HG03442 (cell line): ENCODE measurements around the gene CAB39L.
A peak's percentile ranks its signal among the peaks of the same experiment; 100 is the strongest.

ENCODE experiments used
- ATAC-seq: cut with Tn5 transposase; IDR thresholded peaks from one replicate; pipeline ENCODE4 v1.9.1; 2021; ENCODE audit warnings: mild to moderate bottlenecking, moderate library complexity; ENCODE audit not compliant: unreplicated experiment

Gene CAB39L

DNA sequence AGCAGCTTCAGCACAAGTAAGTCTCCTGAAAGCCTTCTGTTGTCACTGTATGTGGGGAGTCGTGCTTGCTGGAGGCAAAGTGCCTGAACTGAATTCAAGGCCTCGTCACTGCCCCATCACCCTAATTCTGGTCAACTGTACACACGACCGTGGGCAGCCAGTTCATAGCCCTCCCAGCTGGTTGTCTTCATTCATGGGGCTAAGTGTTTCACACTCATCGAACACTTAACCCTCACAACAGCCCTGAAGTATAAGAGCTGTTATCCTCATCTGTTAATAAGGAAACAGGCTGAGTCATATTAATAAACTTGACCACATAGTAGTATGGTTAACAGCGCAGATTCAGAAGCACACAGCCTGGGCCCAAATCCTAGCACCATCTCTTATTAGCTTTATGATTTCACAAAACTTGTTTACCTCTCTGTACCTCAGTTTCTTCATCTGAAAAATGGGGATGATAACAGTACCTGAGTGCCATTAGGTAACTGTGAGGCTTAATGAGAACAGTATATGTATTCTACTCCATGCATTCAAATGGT lies 129.5 kb downstream of the CAB39L start:
- ATAC-seq = no peak

- no peak for ATAC-seq
Observed at GRCh38 chr13:49311816-49312215, 132.0 kb downstream of the CAB39L start.

DNA sequence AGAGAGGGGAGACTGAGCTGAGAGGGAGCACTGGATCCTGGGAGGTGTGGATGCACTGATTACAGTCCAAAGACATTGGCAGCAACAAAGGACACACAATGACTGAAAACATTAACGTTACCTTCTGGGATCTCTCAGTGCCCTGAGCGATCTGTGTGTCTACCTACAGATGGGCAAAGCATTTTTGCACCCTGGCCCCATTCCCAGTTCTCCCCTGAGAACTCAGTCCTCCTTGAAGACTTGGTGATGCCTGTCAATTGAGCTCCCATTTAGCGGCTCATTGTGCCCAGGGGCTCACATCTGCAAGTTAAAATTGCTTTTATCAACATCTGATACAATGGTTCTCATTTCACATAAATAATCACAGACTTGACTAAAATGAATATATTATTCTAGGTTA lies 133.6 kb downstream of the CAB39L start:
- no peak for ATAC-seq

- no peak for ATAC-seq
Observed at GRCh38 chr13:49308921-49309408, 134.9 kb downstream of the CAB39L start.

DNA sequence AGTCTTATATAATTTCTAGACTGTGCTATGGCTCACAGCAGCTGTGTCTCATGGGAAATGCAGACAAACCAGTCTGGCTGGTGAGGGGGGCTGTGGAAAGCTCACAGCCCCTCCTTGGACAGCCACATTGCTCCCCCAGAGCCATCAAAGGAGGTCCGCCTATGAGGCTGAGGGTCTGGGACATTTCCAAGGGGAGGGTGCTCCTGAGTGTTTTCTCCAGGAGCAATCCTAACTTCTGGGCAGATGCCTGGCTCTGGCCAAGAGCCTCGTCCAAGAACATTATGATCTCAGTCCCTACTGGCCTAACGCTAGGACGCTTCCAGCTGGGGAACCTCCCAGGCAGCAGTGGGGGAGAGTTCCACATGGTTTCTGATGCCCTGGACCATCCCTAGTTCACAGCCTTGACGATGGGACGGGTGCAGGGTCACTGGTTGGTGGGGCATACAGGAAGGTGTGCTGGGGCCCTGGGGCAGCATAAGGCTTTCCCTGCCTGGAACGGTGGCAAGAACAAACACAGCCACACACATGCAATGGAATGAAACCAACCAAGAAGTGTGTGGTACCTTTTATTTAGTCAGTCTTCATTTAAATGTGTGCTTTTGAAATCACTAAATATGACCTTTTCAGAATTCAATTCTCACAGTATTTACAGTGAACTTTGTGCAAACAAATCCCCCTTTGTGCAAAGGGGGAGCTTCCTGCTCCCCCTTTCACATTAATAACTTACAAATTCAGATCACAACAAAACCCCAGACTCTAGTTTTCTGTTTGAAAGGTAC lies 135.6 kb downstream of the CAB39L start:
- no peak for ATAC-seq

DNA sequence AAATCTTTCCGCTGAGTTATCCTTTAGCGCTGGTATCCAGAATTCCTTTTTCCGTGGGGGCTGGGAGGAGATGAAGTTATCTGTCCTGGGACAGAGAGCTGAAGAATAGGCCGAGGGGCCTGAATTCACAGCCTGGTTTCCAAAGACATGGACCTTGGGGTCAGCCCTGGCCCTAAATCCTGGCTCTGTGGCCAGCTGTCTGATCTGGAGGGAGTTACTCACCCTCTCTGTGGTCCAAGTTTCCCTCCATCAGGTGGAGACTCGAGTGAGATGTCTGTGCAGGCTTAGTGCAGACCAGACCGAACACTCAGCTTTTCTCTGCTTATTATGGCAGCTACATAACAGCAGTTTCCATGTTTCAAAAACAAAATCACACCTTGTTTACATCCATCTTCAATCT lies 136.5 kb downstream of the CAB39L start:
- no peak for ATAC-seq

- ATAC-seq = no peak
Observed at GRCh38 chr13:49305792-49306425, 138.0 kb downstream of the CAB39L start.

DNA sequence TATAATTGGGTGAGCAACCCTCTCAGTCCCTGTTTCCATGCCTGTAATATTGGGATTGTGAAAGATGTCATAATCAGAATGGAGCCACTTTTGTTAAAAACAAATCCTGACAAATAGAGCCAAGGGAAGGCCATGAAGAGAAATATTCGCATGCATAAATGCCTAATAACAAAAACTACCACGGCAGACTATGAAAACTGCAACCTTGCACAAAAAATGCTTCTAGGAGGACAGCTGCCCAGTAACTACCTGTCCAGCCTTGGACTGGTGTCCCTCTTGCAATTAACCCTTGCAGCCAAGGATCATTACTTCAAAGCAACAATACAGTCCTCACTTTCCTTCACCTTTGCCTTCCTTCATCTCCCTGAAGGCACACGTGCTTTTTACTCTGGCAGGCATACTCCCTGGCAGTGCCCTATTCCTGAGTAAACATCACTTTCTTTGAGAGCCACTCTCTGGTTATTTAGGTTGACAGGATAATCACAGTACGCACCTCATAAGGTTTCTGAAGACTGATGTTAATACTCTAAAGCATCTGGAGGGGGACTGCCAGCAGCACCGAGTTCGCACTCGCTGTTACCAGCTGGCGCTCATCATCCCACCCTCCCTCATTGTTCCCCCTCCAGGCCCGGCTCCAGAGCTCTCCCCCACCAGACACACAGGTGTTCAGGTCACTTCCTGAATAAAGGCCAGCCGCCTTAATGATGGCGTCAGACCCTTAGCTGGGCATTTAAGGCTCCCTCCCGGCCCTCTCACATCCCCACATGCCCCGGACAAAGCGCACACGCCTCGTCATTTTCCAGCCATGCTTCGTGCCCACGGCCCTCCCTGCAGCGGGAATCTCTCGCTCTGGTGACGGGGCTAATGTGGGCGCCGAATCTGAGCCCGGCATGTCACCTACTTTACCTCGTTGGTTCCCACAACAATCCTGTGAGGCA lies 138.8 kb downstream of the CAB39L start:
- ATAC-seq = no peak

DNA sequence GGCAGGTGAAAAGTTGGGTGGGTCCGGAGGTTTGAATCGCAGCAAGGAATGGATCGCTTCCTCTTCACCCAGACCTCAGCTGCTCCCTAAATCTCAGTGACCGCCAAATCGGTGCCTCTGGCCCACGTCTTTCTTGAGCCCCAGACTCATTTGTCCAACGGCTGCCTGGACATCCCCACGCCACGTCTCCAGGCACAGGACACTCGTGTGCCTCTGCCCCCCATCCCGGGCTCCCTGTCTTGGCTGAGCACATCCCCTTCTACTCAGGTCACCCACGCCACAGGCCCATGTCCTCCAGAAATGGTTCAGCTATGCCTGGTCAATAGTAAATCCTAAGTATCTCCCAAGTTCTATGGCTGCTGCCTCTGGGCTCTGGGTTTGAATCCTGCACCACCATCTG lies 139.5 kb downstream of the CAB39L start:
- no peak for ATAC-seq

DNA sequence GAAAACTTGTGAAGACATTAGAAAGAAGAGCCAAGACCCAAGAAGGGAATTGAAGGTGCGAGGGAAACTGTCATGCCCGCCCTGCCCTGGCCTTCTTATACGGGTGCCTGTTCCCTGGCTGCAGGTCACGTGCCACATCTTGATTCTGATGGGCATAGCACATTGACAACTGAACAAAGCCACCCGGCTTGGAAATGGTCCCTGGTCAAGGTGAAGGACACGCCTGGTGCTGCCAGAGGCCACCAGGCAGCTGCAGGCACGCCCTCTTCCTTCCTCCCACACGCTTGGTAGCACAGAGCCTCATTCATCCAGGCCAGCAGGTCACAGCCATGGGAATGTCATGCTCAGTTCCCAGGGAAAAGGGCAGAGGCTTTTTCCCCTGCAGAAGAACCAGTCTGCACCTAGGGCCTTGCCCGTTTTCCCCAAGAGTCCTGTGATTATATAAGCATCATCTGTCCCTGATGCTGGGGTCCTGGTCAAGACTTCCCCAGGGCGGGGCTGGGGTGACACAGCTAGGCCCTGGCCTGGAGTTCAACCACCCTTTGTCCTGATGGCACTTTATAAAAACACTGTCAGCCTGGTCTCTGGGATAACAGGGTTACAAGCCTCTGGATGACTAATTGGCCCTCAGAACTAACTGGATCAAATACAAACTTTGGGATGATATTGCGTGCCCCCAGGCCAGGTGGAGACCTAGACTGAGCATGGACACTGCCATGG lies 140.2 kb downstream of the CAB39L start:
- ATAC-seq = no peak

DNA sequence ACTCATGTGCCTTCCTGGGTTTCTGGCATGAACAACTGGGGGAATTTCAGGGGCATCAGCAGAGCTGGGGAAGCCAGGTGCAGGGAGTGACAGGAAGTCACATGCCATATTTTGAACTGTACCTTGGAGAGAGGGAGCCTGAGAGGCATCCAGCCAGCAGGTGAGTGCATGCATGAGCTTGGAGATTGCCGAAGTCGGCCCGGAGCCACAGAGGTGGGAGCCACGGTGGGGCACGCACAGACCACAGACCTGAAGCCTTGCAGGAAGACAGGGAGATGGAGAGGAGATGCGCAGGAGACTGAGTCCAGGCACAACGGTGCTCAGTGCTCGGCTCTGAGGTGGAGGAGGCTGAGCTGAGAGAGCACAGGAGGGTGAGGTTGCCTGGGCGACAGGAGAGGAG lies 141.0 kb downstream of the CAB39L start:
- ATAC-seq = no peak

- no peak for ATAC-seq
Observed at GRCh38 chr13:49302222-49302621, 141.6 kb downstream of the CAB39L start.

DNA sequence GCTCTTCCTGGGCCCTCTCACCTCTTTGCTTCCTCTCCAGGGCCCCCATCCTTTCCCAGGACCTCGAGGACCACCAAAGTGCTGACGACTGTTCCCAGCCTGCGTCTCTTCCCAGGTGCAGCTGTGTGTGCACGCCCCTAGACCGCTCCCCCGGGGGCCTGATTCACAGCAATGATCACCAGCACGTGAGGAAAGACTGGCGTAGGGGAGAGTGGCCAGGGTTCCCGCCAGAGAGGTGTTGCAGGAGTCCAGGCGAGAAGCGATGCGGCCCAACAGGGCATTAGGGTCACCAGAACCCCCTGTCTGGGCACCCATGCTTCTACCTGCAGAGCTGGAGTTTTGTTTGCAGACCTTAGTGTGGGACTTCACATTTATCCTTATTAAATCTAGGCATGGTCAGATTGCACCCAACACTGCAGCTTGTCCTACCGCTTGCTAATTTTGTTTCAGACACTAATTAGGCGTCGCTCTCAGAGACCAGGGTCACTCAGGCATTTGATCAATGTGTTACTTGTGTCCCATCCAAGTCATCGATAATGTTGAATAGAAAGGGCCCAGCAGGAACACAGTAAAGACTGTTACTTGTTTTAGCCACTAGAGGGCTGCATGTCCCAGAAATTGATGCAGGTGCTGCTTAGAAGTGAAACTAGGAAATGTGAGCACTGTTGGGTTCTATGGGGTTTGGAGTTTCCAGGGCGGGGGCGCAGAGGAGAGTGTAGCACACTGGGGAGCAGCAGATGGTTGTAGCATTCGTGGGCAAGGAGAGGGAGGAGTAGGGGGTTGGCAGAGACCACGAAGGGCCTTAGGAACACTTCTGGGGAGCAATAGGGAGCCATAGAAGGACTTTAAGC lies 142.9 kb downstream of the CAB39L start:
- ATAC-seq = peak; percentile 83

GRCh38 chr13:49300276-49300675 lies 143.6 kb downstream of the CAB39L start:
- ATAC-seq = no peak

GRCh38 chr13:49298903-49299605 lies 144.8 kb downstream of the CAB39L start:
- ATAC-seq = no peak

DNA sequence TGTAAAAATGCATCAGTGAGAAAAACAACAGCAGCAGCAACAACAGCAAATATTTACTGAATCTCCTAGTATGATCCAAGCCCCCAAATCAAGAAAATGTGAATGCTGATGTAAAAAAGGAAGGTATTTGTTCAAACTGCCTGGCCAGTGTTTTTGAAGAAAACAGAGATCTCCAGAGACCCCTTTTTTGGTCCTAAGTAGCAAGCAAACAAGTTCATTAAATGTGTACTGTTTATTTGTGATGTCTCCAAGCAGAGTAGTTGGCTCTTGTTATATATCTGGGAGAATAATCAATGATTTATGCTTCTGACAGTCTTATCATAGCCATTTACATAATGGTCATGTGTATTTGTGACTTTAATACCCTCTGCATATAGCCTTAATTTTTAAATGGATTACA lies 145.4 kb downstream of the CAB39L start:
- no peak for ATAC-seq

DNA sequence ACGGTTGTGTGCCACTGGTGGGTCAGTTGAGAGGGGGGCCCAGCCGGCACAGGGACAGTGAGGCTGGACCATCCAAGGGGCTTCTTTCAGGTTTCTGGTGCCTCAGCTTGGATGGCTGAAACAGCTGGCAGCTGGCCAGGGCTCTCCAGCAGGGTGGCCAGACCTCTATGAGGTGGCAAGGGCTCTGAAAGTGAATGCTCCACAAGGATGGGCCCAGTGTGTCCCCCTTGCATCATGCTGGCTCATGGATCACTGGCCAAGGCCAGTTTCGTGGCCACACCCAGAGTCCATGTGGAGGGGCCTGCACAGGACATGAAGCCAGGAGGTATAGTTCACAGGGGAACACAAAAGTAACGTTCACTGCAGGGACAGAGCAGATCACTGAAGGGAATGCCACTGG lies 146.5 kb downstream of the CAB39L start:
- no peak for ATAC-seq

DNA sequence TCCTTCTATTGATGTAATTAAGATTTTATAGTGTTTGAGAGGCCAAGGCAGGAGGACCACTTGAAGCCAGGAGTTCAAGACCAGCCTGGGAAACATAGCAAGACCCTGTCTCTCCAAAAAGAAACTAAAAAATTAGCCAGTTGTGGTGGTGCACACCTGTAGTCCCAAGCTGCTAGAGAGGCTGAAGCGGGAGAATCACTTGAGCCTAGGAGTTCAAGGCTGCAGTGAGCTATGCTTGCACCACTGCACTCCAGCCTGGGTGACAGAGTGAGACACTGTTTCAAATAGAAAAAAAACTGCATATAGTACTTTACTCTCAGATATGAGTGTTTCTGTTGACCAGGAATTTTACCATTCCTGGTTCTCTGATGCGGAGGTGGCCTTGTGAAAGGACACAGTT lies 147.2 kb downstream of the CAB39L start:
- ATAC-seq = no peak

GRCh38 chr13:49295244-49295643 lies 148.6 kb downstream of the CAB39L start:
- no peak for ATAC-seq
